ENCODE results near the gene MRPS25.

- no peak for TF ChIP-seq CTCF (IDR thresholded peaks at IDR 0.05)
- no peak for TF ChIP-seq POLR2AphosphoS5 (IDR thresholded peaks at IDR 0.05; ENCODE audit: low read depth, low read length)
Observed at GRCh38 chr3:15043408-15044171, 21.5 kb downstream of the MRPS25 start.
